GM18499 (cell line): ENCODE measurements around the gene TMC4.
"Not testable (repeated sequence)": the region's sequence is repeated elsewhere in the genome, so short reads cannot be mapped to it uniquely, and the experiment has no call there.

Experiments
- ATAC-seq: cut with Tn5 transposase; IDR thresholded peaks from one replicate; pipeline ENCODE4 v1.9.1; 2021; ENCODE audit warnings: moderate number of reproducible peaks; ENCODE audit not compliant: insufficient read depth, unreplicated experiment

The TMC4 gene

GRCh38 chr19:54180691-54181091, 7.7 kb upstream of the TMC4 start:
- ATAC-seq: no peak

- no peak for ATAC-seq
Observed at GRCh38 chr19:54179921-54180461, 7.0 kb upstream of the TMC4 start.

GRCh38 chr19:54179262-54179852, 6.4 kb upstream of the TMC4 start:
- ATAC-seq: no peak

- ATAC-seq: no peak
Observed at GRCh38 chr19:54178581-54179261, 5.8 kb upstream of the TMC4 start.

- ATAC-seq: no peak
Observed at GRCh38 chr19:54173951-54174834, 1.2 kb upstream of the TMC4 start.

GRCh38 chr19:54173359-54173699, 369 bp upstream of the TMC4 start:
- ATAC-seq: no peak

- not testable (repeated sequence) for ATAC-seq
Observed at GRCh38 chr19:54171736-54172431, 1.1 kb downstream of the TMC4 start.

GRCh38 chr19:54169149-54169740, 3.7 kb downstream of the TMC4 start:
- ATAC-seq: no peak

- no peak for ATAC-seq
Observed at GRCh38 chr19:54168174-54168917, 4.6 kb downstream of the TMC4 start.

- ATAC-seq: no peak
Observed at GRCh38 chr19:54165222-54165621, 7.7 kb downstream of the TMC4 start.

GRCh38 chr19:54164369-54165068, 8.4 kb downstream of the TMC4 start:
- no peak for ATAC-seq

GRCh38 chr19:54162884-54163283, 10.1 kb downstream of the TMC4 start:
- ATAC-seq: no peak

GRCh38 chr19:54162241-54162805, 10.6 kb downstream of the TMC4 start:
- no peak for ATAC-seq

- no peak for ATAC-seq
Observed at GRCh38 chr19:54160854-54161253, 12.1 kb downstream of the TMC4 start.

- ATAC-seq: no peak
Observed at GRCh38 chr19:54160182-54160811, 12.7 kb downstream of the TMC4 start.

- ATAC-seq: peak; percentile 83
Observed at GRCh38 chr19:54159352-54160181, 13.4 kb downstream of the TMC4 start, which contains the start of gene LENG1. Gene LENG1, minus strand, starts transcription at chr19:54159721. Its CDS starts 26 bp downstream, at chr19:54159695.

- no peak for ATAC-seq
Observed at GRCh38 chr19:54158812-54159351, 14.1 kb downstream of the TMC4 start.
